OCI-LY7 (cell line): Measurements from ENCODE around the gene DDX10. TPM values are rescaled to one million over a fixed set of nuclear protein-coding genes. Genes with fewer than 3 reads are reported as not detected.

Experiments used
- BruUV-seq: library from RNA; stranded (reverse); fragments of 400-500 nt; replicated peaks from 2 replicates; lab custom pipeline; 2021; lab: Mats Ljungman, UMichigan
- CTCF ChIA-PET: fragments of 300-600 bp; sonication (Branson Sonifier 250); formaldehyde crosslinking; loops from one replicate; lab custom pipeline; 2022; ENCODE audit warnings: antibody characterized with exemption; ENCODE audit not compliant: unreplicated experiment; lab: Charles Lee
- POLR2A ChIA-PET: fragments of 300-600 bp; sonication (Branson Sonifier 250); formaldehyde crosslinking; loops from one replicate; lab custom pipeline; 2022; ENCODE audit warnings: antibody characterized with exemption; lab: Charles Lee
- DNase-seq: peaks from one replicate; pipeline ENCODE4 v3.0.0-alpha.2; 2015; ENCODE audit warnings: low spot score
- H2AFZ ChIP-seq: fragments of 200-600 bp; sonication (generic), shearing (Covaris generic); 2 replicates; pipeline ENCODE4 v1.6.1; 2014; ENCODE audit warnings: mild to moderate bottlenecking, antibody characterized with exemption, low read length, moderate library complexity
- H3K27ac ChIP-seq: fragments of 200-600 bp; sonication (generic); 2 replicates; pipeline ENCODE4 v1.5.1; 2014; ENCODE audit warnings: mixed run types, low read depth, mild to moderate bottlenecking, moderate library complexity, low read length, inconsistent platforms; ENCODE audit not compliant: poor library complexity, severe bottlenecking
- H3K36me3 ChIP-seq: fragments of 200-600 bp; sonication (generic); 2 replicates; pipeline ENCODE4 v1.6.1; 2014; ENCODE audit warnings: mild to moderate bottlenecking, antibody characterized with exemption, low read length, moderate library complexity, mixed read lengths; ENCODE audit not compliant: insufficient read depth
- H3K4me1 ChIP-seq: fragments of 200-600 bp; sonication (generic); 2 replicates; pipeline ENCODE4 v1.5.1; 2014; ENCODE audit warnings: mild to moderate bottlenecking, low read length; ENCODE audit not compliant: insufficient read depth, poor library complexity, severe bottlenecking
- H3K4me2 ChIP-seq: fragments of 200-600 bp; sonication (generic); 2 replicates; pipeline ENCODE4 v1.6.1; 2014; ENCODE audit warnings: mild to moderate bottlenecking, low read length
- H3K4me3 ChIP-seq: fragments of 200-600 bp; sonication (generic); 2 replicates; pipeline ENCODE4 v1.5.1; 2014; ENCODE audit warnings: mild to moderate bottlenecking, low read depth, low read length; ENCODE audit not compliant: poor library complexity, severe bottlenecking
- H3K79me2 ChIP-seq: fragments of 200-600 bp; sonication (generic); 2 replicates; pipeline ENCODE4 v1.6.1; 2016; ENCODE audit warnings: low read depth, mild to moderate bottlenecking, low read length, moderate library complexity, mixed read lengths; ENCODE audit not compliant: insufficient read depth
- H3K9me2 ChIP-seq: fragments of 200-600 bp; sonication (generic); 2 replicates; pipeline ENCODE4 v1.6.1; 2016; ENCODE audit warnings: mild to moderate bottlenecking, low read length, mixed read lengths; ENCODE audit not compliant: insufficient read depth
- H3K9me3 ChIP-seq: fragments of 200-600 bp; sonication (generic); 2 replicates; pipeline ENCODE4 v1.6.1; 2014; ENCODE audit warnings: mild to moderate bottlenecking, mixed run types, low read length, mixed read lengths
- H4K20me1 ChIP-seq: fragments of 200-600 bp; sonication (generic); 2 replicates; pipeline ENCODE4 v1.6.1; 2014; ENCODE audit warnings: mild to moderate bottlenecking, antibody characterized with exemption, low read length, moderate library complexity, mixed read lengths; ENCODE audit not compliant: insufficient read depth
- CTCF ChIP-seq: fragments of 200-600 bp; sonication (generic); conservative IDR thresholded peaks from 2 replicates; pipeline ENCODE4 v1.5.1; 2014; ENCODE audit warnings: mild to moderate bottlenecking, antibody characterized with exemption, low read length, moderate library complexity, mixed read lengths
- EZH2phosphoT487 ChIP-seq: fragments of 200-600 bp; sonication (generic); IDR thresholded peaks from 2 replicates; pipeline ENCODE4 v1.6.1; 2018; ENCODE audit warnings: low read depth, borderline replicate concordance, mild to moderate bottlenecking, mixed run types, antibody characterized with exemption, low read length, moderate library complexity, mixed read lengths
- intact Hi-C: fragments of 100-400 bp; cut with micrococcal nuclease; formaldehyde crosslinking; loops from one replicate; pipeline ENCODE4 v1.10.0; 2022; ENCODE audit not compliant: unreplicated experiment
- total RNA-seq, 2 experiments: library from RNA; depleted of rRNA in 1 of 2; stranded (reverse); fragments of >200 nt in 1 of 2; shearing (Covaris generic) in 1 of 2; gene quantifications; 2 replicates each; pipeline ENCODE4 v1.2.3, GENCODE V29; 2014 to 2022

The DDX10 gene
- total RNA-seq, 2 experiments from 2014 or later: 46.5 to 48.7 TPM

GRCh38 chr11:108781946-108782345 lies 117.1 kb downstream of the DDX10 start:
- peaks cover 5% of the 10 kb centered on the region; the same call in 1 of the 2 replicates for H3K79me2 ChIP-seq
- ChIA-PET CTCF (no interaction called here), POLR2A (interaction anchor here (0.6 to 0.8 kb wide), 3 partner anchors 10 to 70 kb away, joined by 3 read pairs; no protein-coding TSS in a partner anchor)
- peaks cover 13% of the 10 kb centered on the region; the same call in 1 of the 2 replicates for H4K20me1 ChIP-seq
- no peak overlapping the region for H2AFZ ChIP-seq
- no peaks in the 10 kb centered on the region for H3K9me2 ChIP-seq
- H3K36me3 ChIP-seq: no peaks in the 10 kb centered on the region
- H3K27ac ChIP-seq: no peak overlapping the region
- H3K4me3 ChIP-seq: no peak overlapping the region
- BruUV-seq: no TSS peak
- peaks cover 6% of the 10 kb centered on the region for H3K4me1 ChIP-seq
- no peak for DNase-seq
- 0 out of 2 replicates have a peak, but pooled peaks cover 4% of the 10 kb centered on the region for H3K9me3 ChIP-seq
- TF ChIP-seq CTCF: no peak
- no peak for TF ChIP-seq EZH2phosphoT487
- H3K4me2 ChIP-seq: no peak overlapping the region
- intact Hi-C loops: no loop called here

GRCh38 chr11:108786281-108786990 lies 121.6 kb downstream of the DDX10 start:
- peaks cover 11% of the 10 kb centered on the region; the same call in 1 of the 2 replicates for H3K79me2 ChIP-seq
- CTCF ChIA-PET: no interaction called here
- intact Hi-C loops: no loop called here
- 0 out of 2 replicates have a peak, but pooled peaks cover 4% of the 10 kb centered on the region for H3K9me3 ChIP-seq
- no peak for DNase-seq
- H3K4me2 ChIP-seq: no peak overlapping the region
- H3K36me3 ChIP-seq: no peaks in the 10 kb centered on the region
- H3K4me1 ChIP-seq: no peaks in the 10 kb centered on the region
- H3K27ac ChIP-seq: no peak overlapping the region
- no peak for TF ChIP-seq CTCF
- TF ChIP-seq EZH2phosphoT487: no peak
- H2AFZ ChIP-seq: no peak overlapping the region
- no peaks in the 10 kb centered on the region for H3K9me2 ChIP-seq
- POLR2A ChIA-PET: no interaction called here
- no peak overlapping the region for H3K4me3 ChIP-seq
- H4K20me1 ChIP-seq: peaks cover 14% of the 10 kb centered on the region; the same call in 1 of the 2 replicates
- BruUV-seq: no TSS peak

GRCh38 chr11:108787105-108787504 lies 122.2 kb downstream of the DDX10 start:
- H3K79me2 ChIP-seq: peaks cover 11% of the 10 kb centered on the region; the same call in 1 of the 2 replicates
- TF ChIP-seq CTCF: no peak
- no peak for TF ChIP-seq EZH2phosphoT487
- H3K4me2 ChIP-seq: no peak overlapping the region
- H3K9me3 ChIP-seq: 0 out of 2 replicates have a peak, but pooled peaks cover 4% of the 10 kb centered on the region
- no TSS peak for BruUV-seq
- H3K27ac ChIP-seq: no peak overlapping the region
- POLR2A ChIA-PET: interaction anchor here (1.2 kb wide), 1 partner anchor 28 kb away, joined by 4 read pairs; no protein-coding TSS in a partner anchor
- no peak overlapping the region for H2AFZ ChIP-seq
- peaks cover 10% of the 10 kb centered on the region; the same call in 1 of the 2 replicates for H4K20me1 ChIP-seq
- intact Hi-C loops: no loop called here
- no peaks in the 10 kb centered on the region for H3K4me1 ChIP-seq
- no peak for DNase-seq
- no peaks in the 10 kb centered on the region for H3K36me3 ChIP-seq
- no peak overlapping the region for H3K4me3 ChIP-seq
- CTCF ChIA-PET: no interaction called here
- H3K9me2 ChIP-seq: no peaks in the 10 kb centered on the region
